ENCODE results near the gene ACTRT2. TPM values are rescaled to one million over a fixed set of nuclear protein-coding genes. Genes with fewer than 3 reads are reported as not detected.

Gene ACTRT2
- total and polyA plus RNA-seq, 10 of the 15 experiments (the other 5 are each of a cell fraction or from before 2014, with no cell fraction given): not detected

DNA sequence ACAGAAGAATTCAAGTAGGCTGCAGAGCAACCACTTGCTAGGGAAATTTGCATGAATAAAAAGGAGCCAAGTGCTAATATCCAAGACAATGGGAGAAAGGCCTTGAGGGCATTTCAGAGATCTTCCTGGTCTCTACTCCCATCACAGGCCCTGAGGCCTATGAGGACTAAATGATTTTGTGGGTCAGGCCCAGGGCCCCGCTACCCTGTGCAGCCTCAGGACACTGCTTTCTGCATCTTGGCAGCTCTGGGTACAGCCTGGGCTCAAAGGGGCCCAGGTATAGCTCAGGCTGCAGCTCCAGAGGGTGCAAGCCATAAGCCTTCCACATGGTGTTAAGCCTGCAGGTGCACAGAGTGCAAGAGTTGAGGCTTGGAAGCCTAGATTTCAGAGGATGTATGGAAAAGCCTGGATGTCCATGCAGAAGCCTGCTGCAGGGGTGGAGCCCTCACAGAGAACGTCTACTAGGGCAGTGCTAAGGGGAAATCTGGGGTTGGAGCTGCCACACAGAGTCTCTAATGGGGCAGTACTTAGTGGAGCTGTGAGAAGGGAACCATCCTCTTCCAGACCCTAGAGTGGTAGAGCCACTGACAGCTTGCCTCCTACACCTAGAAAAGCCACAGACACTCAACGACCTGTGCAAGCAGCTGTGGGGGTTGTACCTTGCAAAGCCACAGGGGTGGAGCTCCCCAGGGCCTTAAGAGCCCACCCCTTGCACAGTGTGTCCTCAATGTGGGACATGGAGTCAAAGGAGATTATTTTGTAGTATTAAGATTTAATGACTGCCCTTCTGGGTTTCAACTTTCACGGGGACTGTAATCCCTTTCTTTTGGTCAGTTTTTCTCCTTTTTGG is 13.7 kb upstream of the ACTRT2 start:
- no TSS peak for BruUV-seq (replicated peaks)
- SMC1A ChIA-PET (ENCODE audit: uncharacterized antibody, unreplicated experiment): no interaction called here

More for the DNA sequence above, 13.7 kb upstream of the ACTRT2 start:
- TF ChIP-seq KAT2A (conservative IDR thresholded peaks at IDR 0.05; ENCODE audit: control insufficient read depth, low read depth, low read length): no peak
- no peak for TF ChIP-seq GATAD2B (conservative IDR thresholded peaks at IDR 0.05; ENCODE audit: low read depth)
- TF ChIP-seq, protein P1, sequence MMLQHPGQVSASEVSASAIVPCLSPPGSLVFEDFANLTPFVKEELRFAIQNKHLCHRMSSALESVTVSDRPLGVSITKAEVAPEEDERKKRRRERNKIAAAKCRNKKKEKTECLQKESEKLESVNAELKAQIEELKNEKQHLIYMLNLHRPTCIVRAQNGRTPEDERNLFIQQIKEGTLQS (IDR thresholded peaks at IDR 0.05; ENCODE audit: borderline replicate concordance, extremely low read depth, low read depth, low read length): no peak
- TF ChIP-seq KLF5 (IDR thresholded peaks at IDR 0.05; ENCODE audit: partially characterized antibody): no peak
- TF ChIP-seq TAF1 (IDR thresholded peaks at IDR 0.05; ENCODE audit: borderline replicate concordance, low read depth, low read length): no peak
- TF ChIP-seq STAT3 (IDR thresholded peaks at IDR 0.05; ENCODE audit: low read depth, low read length): no peak
- TF ChIP-seq GABPA (IDR thresholded peaks at IDR 0.05; ENCODE audit: low read depth): no peak
- no peak for TF ChIP-seq NRF1 (conservative IDR thresholded peaks at IDR 0.05; ENCODE audit: low read depth, low read length)
- TF ChIP-seq PML (IDR thresholded peaks at IDR 0.05; ENCODE audit: low read length): no peak
- TF ChIP-seq SMC3 (IDR thresholded peaks at IDR 0.05; ENCODE audit: borderline replicate concordance, low read length): no peak
- no peak for TF ChIP-seq ETV6 (conservative IDR thresholded peaks at IDR 0.05 in 1 of 2, IDR thresholded peaks at IDR 0.05 in 1 of 2; ENCODE audit: borderline replicate concordance in 1 of 2, low read depth in 1 of 2)
- TF ChIP-seq, protein P2, sequence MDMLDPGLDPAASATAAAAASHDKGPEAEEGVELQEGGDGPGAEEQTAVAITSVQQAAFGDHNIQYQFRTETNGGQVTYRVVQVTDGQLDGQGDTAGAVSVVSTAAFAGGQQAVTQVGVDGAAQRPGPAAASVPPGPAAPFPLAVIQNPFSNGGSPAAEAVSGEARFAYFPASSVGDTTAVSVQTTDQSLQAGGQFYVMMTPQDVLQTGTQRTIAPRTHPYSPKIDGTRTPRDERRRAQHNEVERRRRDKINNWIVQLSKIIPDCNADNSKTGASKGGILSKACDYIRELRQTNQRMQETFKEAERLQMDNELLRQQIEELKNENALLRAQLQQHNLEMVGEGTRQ (IDR thresholded peaks at IDR 0.05; ENCODE audit: borderline replicate concordance, low read depth, low read length): no peak
- no peak for TF ChIP-seq ZNF384 (IDR thresholded peaks at IDR 0.05; ENCODE audit: borderline replicate concordance, low read depth, low read length)
- TF ChIP-seq, protein P3, sequence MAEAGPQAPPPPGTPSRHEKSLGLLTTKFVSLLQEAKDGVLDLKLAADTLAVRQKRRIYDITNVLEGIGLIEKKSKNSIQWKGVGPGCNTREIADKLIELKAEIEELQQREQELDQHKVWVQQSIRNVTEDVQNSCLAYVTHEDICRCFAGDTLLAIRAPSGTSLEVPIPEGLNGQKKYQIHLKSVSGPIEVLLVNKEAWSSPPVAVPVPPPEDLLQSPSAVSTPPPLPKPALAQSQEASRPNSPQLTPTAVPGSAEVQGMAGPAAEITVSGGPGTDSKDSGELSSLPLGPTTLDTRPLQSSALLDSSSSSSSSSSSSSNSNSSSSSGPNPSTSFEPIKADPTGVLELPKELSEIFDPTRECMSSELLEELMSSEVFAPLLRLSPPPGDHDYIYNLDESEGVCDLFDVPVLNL (IDR thresholded peaks at IDR 0.05; ENCODE audit: low read depth, low read length): no peak
- no peak for TF ChIP-seq LARP7 (IDR thresholded peaks at IDR 0.05)
- no peak for TF ChIP-seq CHD4 (IDR thresholded peaks at IDR 0.05)
- no peak for TF ChIP-seq POLR2A (IDR thresholded peaks at IDR 0.05; ENCODE audit: low read depth, low read length)
- TF ChIP-seq, protein P4, sequence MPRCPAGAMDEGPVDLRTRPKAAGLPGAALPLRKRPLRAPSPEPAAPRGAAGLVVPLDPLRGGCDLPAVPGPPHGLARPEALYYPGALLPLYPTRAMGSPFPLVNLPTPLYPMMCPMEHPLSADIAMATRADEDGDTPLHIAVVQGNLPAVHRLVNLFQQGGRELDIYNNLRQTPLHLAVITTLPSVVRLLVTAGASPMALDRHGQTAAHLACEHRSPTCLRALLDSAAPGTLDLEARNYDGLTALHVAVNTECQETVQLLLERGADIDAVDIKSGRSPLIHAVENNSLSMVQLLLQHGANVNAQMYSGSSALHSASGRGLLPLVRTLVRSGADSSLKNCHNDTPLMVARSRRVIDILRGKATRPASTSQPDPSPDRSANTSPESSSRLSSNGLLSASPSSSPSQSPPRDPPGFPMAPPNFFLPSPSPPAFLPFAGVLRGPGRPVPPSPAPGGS (IDR thresholded peaks at IDR 0.05; ENCODE audit: borderline replicate concordance, insufficient read depth, low read depth, low read length, poor library complexity, severe bottlenecking): no peak
- TF ChIP-seq SREBF2 (IDR thresholded peaks at IDR 0.05; ENCODE audit: low read length): no peak
- no peak for DNase-seq (ENCODE audit: low read depth, low spot score)
- Histone ChIP-seq H3K9ac (ENCODE audit: control insufficient read depth, insufficient read depth, low read length) (no peak overlapping the region), H3K27me3 (replicated peaks in 1 of 2; ENCODE audit: control insufficient read depth in 2 of 2, insufficient read depth in 2 of 2, low read length in 1 of 2) (no peaks in the 10 kb centered on the region), H3K4me2 (ENCODE audit: control insufficient read depth, insufficient read depth) (no peak overlapping the region), H3K4me1 (ENCODE audit: control insufficient read depth, insufficient read depth, low read length) (no peaks in the 10 kb centered on the region), H2AFZ (ENCODE audit: control insufficient read depth, low read depth, low read length) (no peak overlapping the region), H4K20me1 (ENCODE audit: control insufficient read depth, insufficient read depth) (no peaks in the 10 kb centered on the region), H3K36me3 (ENCODE audit: control insufficient read depth in 2 of 2, insufficient read depth in 2 of 2, low read length in 1 of 2) (no peaks in the 10 kb centered on the region), H3K79me2 (ENCODE audit: control insufficient read depth, insufficient read depth, low read length) (no peaks in the 10 kb centered on the region), H3K9me3 (replicated peaks; ENCODE audit: control insufficient read depth, insufficient read depth, low read length) (no peaks in the 10 kb centered on the region; the same call in 2 of the 3 replicates), H3K27ac (ENCODE audit: control insufficient read depth, insufficient read depth) (no peak overlapping the region), H3K4me3 (no peak overlapping the region)
- WGBS (ENCODE audit: insufficient coverage, insufficient replicate concordance, low lambda C conversion rate, missing lambda C conversion rate): 15% methylated on average over 4 of the region's 4 CpGs
- FAIRE-seq: no peak
- in situ Hi-C loops (cut with MboI) (no loop called here), intact Hi-C loops (cut with micrococcal nuclease; ENCODE audit: unreplicated experiment) (no loop called here)
- RAD21 ChIA-PET (ENCODE audit: unreplicated experiment): no interaction called here
- POLR2A ChIA-PET: no interaction called here
- no peak for ATAC-seq
- CTCF ChIA-PET: no interaction called here

Measured in GM12878 (cell line).